ENCODE data around the gene STK36.
A peak's percentile ranks its signal among the peaks of the same experiment; 100 is the strongest.

The STK36 gene

DNA sequence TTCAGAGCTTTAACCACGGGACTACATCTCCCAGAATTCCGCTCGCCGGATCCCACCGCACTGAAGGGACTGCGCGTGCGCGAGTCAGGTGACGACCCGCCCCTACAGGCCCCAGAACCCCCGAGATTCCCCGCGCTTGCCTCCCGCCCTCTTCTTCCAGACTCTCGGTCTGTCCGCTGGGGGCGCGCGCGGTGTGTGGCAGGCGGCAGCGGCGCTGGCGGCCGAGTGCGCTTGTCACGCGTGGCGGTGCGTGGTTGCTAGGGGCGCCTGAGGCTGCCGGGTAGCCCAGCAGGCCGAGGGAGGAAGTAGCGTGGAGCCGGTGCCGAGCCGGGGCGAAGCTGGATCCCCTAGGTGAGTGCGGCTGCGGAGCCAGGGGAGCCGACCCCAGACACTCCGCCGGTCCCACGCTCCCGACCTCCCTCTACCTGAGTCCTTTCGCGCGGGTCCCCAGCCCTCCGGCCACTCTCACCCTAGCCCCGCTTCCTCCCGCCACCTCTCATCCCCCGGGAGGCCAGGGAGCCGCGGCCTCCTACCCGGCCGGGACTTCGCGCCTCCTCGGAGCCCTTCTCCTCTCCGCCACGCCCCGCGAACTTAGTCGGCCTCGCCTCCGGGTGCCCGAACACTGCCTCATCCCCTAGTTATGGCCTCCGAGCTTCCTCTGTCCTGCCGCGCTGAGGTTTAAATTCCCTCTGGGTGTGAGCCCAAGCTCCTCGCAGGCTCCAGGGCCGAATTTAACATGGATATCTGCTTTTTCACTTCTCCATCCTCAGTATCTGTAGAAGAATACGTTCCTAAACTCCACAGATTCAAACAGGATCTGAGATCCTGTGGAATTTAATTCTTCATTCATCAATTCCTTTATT is 39.0 kb downstream of the STK36 start, which contains the start of gene TTLL4:
Gene TTLL4, plus strand, starts transcription at position 149 of the 863 bp plus-strand sequence. CDS start 26,842 bp downstream, outside the sequence.
- TF ChIP-seq, protein P1, sequence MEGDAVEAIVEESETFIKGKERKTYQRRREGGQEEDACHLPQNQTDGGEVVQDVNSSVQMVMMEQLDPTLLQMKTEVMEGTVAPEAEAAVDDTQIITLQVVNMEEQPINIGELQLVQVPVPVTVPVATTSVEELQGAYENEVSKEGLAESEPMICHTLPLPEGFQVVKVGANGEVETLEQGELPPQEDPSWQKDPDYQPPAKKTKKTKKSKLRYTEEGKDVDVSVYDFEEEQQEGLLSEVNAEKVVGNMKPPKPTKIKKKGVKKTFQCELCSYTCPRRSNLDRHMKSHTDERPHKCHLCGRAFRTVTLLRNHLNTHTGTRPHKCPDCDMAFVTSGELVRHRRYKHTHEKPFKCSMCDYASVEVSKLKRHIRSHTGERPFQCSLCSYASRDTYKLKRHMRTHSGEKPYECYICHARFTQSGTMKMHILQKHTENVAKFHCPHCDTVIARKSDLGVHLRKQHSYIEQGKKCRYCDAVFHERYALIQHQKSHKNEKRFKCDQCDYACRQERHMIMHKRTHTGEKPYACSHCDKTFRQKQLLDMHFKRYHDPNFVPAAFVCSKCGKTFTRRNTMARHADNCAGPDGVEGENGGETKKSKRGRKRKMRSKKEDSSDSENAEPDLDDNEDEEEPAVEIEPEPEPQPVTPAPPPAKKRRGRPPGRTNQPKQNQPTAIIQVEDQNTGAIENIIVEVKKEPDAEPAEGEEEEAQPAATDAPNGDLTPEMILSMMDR (conservative IDR thresholded peaks at IDR 0.05) = peak; percentile 92
- TF ChIP-seq ZFX (IDR thresholded peaks at IDR 0.05) = peak; percentile 74
- peak within 1 kb of the TSS; percentile 80 for H3K27ac ChIP-seq

- H3K27ac ChIP-seq = peak overlapping the region; percentile 80
- TF ChIP-seq, protein P1 (conservative IDR thresholded peaks at IDR 0.05) = no peak
- TF ChIP-seq ZFX (IDR thresholded peaks at IDR 0.05) = no peak
Measured at GRCh38 chr2:218711550-218711929, 39.7 kb downstream of the STK36 start.

DNA sequence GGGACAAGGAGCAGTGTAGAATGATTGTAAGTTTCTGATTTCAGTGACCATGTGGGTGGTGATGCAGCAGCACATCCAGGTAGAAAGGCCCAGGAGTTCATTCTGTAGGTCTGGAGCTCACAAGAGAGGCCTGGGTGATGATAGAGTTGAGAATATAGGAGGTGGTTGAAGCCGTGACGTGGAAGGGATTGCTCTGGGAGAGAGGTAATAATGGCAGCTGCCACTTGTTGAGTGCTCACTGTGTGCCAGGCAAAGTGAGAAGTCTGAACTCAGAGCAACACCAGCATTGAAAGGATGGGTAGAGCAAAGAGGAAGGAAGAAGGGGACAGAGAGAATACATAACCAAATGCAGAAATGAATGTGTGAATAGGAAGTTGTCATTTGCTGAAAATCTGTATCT is 42.0 kb downstream of the STK36 start:
- no peak overlapping the region for H3K27ac ChIP-seq
- TF ChIP-seq, protein P1 (conservative IDR thresholded peaks at IDR 0.05) = no peak
- TF ChIP-seq ZFX (IDR thresholded peaks at IDR 0.05) = no peak

DNA sequence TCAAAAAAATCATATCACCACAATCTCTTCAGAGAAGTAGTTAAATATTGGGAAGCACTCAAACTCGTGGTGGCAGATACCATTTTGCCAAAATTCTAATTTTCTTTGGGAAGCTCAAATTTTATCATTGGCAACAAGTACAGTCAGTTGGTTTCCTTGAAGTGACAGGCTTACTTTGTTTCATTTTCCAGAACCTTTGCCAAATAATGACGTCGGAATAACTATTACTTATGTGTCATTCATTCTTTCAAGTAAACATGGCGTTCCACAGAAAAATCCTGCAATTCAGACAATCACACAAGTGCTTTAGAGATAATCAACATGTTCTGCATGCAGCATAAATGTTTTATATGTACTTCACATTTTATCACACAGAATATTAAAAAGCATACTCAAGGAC is 44.2 kb downstream of the STK36 start:
- no peak overlapping the region for H3K27ac ChIP-seq
- TF ChIP-seq, protein P1 (conservative IDR thresholded peaks at IDR 0.05) = no peak
- TF ChIP-seq ZFX (IDR thresholded peaks at IDR 0.05) = no peak

- H3K27ac ChIP-seq = no peak overlapping the region
- no peak for TF ChIP-seq ZFX (IDR thresholded peaks at IDR 0.05)
- TF ChIP-seq, protein P1 (conservative IDR thresholded peaks at IDR 0.05) = no peak
Measured at GRCh38 chr2:218717262-218717661, 45.4 kb downstream of the STK36 start.

DNA sequence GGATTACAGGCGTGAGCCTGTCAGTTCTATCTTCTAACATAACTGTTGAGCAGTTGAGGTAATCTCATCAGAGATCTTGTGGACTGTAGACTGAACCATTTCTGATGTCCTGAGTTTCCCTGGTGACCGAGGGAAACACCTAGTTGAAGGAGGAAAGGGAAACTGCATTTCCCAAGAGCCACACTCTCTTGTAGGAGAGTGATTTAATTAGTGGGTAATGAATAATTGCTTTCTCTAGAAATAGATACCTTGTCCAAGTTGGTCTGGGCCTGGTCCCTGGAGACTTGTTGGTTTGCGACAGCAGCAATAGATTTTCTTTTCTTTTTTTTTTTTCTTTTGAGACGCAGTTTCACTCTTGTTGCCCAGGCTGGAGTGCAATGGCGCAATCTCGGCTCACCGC is 46.2 kb downstream of the STK36 start:
- TF ChIP-seq, protein P1 (conservative IDR thresholded peaks at IDR 0.05) = no peak
- TF ChIP-seq ZFX (IDR thresholded peaks at IDR 0.05) = no peak
- H3K27ac ChIP-seq = no peak overlapping the region

- H3K27ac ChIP-seq = no peak overlapping the region
- TF ChIP-seq ZFX (IDR thresholded peaks at IDR 0.05) = no peak
- TF ChIP-seq, protein P1 (conservative IDR thresholded peaks at IDR 0.05) = no peak
Measured at GRCh38 chr2:218719457-218719856, 47.6 kb downstream of the STK36 start.
